ENCODE data around the gene SLC35E1.

The SLC35E1 gene

DNA sequence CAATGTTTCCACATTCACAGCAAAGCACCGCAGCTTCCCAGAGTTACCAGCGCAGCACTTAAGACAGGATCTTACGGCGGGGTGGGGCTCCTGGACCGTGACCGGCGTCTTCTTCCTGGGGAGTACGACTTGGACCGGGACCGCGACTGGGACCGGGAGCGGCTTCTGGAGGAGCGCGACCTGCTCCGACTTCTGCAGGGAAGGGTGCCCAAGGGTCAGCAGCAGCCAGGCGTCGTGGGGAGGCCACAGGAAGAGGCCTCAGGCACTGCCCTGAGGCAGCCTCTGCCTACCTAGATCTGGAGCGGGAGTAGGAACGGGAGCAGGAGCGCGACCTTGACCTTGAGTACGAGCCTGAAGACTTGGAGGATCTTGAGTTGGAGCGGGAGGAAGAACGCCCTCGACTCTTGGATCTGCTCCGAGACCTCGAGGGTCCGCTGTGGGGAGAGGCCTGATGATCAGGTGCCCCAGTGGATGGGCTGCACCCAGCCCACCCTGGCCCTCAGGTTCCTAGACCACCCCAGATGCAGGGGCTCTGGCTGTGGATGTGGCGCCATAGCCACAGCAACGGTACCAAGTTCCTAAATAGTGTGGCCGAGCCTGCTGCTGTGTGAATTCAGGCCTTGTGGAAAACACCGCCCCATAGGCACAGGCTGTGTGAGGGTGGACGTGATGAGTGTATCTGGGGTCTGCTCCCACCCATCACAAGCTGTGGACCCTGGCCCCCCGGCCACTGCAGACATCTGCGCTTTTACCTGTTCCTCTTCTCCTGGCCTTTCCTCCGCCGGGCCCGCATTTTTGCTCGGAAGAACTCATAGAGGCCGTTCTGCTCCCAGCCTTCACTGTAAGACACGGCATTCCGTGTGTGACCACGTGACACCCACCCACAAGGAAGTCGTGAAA is 51.9 kb downstream of the SLC35E1 start:
- no peak overlapping the region for H3K4me3 ChIP-seq (ENCODE audit: low read length)
- TF ChIP-seq, protein P1, sequence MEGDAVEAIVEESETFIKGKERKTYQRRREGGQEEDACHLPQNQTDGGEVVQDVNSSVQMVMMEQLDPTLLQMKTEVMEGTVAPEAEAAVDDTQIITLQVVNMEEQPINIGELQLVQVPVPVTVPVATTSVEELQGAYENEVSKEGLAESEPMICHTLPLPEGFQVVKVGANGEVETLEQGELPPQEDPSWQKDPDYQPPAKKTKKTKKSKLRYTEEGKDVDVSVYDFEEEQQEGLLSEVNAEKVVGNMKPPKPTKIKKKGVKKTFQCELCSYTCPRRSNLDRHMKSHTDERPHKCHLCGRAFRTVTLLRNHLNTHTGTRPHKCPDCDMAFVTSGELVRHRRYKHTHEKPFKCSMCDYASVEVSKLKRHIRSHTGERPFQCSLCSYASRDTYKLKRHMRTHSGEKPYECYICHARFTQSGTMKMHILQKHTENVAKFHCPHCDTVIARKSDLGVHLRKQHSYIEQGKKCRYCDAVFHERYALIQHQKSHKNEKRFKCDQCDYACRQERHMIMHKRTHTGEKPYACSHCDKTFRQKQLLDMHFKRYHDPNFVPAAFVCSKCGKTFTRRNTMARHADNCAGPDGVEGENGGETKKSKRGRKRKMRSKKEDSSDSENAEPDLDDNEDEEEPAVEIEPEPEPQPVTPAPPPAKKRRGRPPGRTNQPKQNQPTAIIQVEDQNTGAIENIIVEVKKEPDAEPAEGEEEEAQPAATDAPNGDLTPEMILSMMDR (conservative IDR thresholded peaks at IDR 0.05; ENCODE audit: low read length): no peak
- no peak for DNase-seq (ENCODE audit: low read depth)

- TF ChIP-seq, protein P1 (conservative IDR thresholded peaks at IDR 0.05; ENCODE audit: low read length): no peak
- H3K4me3 ChIP-seq (ENCODE audit: low read length): no peak overlapping the region
- no peak for DNase-seq (ENCODE audit: low read depth)
Observed at GRCh38 chr19:16519230-16519687, 53.0 kb downstream of the SLC35E1 start.

DNA sequence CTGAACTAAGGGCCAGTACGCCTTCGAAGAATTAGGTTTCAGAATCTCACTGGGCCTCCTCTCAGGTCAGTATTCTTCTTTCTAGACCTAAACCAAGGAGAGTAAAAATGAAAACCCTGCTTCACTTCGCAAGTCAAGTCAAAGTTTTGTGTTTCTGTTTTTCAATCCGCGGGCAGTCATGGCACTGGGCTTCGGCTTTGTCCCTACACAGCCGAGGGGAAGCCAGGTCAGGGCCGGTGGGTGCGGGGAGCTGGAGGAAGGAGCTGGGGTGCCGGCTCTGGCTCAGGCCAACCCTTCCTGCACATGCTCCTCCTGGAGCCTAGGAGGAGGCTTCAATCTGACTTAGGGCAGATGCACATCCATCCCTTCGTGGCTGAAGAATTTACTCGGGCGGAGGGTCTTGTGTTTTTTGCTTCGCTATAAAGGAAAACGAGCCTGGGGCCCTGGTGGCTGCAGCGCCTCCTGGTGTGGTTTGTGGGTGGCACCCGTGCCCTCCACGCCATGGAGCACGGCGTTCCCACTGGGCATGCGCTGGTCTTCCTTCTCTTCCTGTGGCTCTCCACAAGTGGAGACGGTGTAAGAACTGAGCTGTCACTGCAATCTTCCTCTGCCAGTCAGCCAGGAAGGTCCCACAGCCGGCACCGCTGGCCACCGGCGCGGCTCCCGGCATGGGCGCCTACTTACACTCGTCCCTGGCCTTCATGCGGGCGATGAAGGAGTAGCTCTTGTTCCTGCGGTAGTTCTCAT is 53.6 kb downstream of the SLC35E1 start:
- no peak overlapping the region for H3K4me3 ChIP-seq (ENCODE audit: low read length)
- TF ChIP-seq, protein P1 (conservative IDR thresholded peaks at IDR 0.05; ENCODE audit: low read length): no peak
- DNase-seq (ENCODE audit: low read depth): no peak

DNA sequence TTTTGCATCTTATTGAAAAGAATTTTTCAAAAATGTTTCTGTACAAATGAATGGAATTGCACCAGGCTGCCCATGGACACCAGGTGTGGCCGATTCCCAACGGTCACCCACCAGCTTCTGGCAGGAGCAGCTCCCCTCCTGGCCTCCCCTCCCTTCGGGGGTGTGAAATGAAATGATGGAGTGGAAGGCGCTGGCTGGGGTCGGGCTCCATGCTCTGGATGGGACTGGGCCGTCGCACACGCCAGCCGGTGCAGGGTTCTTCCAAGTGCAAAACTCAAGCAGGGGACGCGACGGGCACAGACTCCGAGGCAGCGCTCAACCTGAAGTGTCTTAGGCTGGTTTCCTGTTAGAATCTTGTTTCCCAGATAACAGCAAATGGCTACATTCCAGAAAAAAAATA is 54.2 kb downstream of the SLC35E1 start:
- no peak overlapping the region for H3K4me3 ChIP-seq (ENCODE audit: low read length)
- TF ChIP-seq, protein P1 (conservative IDR thresholded peaks at IDR 0.05; ENCODE audit: low read length): no peak
- DNase-seq (ENCODE audit: low read depth): no peak

GRCh38 chr19:16516923-16517610 is 55.1 kb downstream of the SLC35E1 start:
- DNase-seq (ENCODE audit: low read depth): no peak
- no peak overlapping the region for H3K4me3 ChIP-seq (ENCODE audit: low read length)
- TF ChIP-seq, protein P1 (conservative IDR thresholded peaks at IDR 0.05; ENCODE audit: low read length): no peak

DNA sequence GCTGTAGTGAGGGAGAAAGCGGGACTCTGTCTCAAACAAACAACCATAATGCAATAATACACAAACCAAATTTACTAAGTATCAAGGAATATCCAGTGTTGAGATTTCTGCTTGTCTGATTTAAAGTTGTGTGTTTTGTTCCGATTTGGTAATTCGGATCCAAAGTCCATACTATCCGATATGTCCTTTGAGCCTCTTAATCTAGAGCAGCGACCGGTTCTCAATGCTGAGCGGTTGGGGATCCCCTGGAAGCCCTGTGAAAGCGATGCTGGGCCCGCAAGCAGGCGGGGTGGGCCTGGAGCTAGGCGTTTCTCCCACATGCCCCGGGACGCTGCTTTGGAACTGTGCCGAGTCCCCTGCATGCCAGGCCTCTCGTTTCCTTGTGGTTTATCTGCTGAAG is 55.8 kb downstream of the SLC35E1 start:
- no peak for DNase-seq (ENCODE audit: low read depth)
- TF ChIP-seq, protein P1 (conservative IDR thresholded peaks at IDR 0.05; ENCODE audit: low read length): no peak

More for the DNA sequence above, 55.8 kb downstream of the SLC35E1 start:
- no peak overlapping the region for H3K4me3 ChIP-seq (ENCODE audit: low read length)

Measured in AG10803 (cell line).